A549 (cell line): ENCODE results near the gene TMEM107. TPM values are rescaled to one million over a fixed set of nuclear protein-coding genes. Genes with fewer than 3 reads are reported as not detected.
A peak's percentile ranks its signal among the peaks of the same experiment; 100 is the strongest.

Source experiments
- ATAC-seq, 2 experiments: fragments of 200-7000 bp in 1 of 2; fragments of >200 bp in 1 of 2; cut with Nextera tagmentation in 1 of 2; cut with Tn5 transposase in 1 of 2; 3 replicates each; pipeline versions ENCODE4 v1.8.0 to v1.9.1; 2018 to 2020; ENCODE audit warnings: mild to moderate bottlenecking in 1 of 2, moderate library complexity in 1 of 2
- CTCF ChIA-PET: fragments of 300-600 bp; sonication (Branson Sonifier 250); formaldehyde crosslinking; extraction: SDS; loops from one replicate; lab custom pipeline; 2021; ENCODE audit warnings: antibody characterized with exemption, inconsistent platforms; lab: Yijun Ruan, JAX
- POLR2A ChIA-PET: fragments of 350-600 bp; formaldehyde crosslinking; extraction: SDS; loops from one replicate; lab custom pipeline; 2021; ENCODE audit warnings: antibody characterized with exemption, inconsistent platforms; lab: Yijun Ruan, JAX
- DNase-seq, 2 experiments: peaks; one replicate each; pipeline versions ENCODE4 v3.0.0 to v3.0.0-alpha.2; 2011 to 2016; ENCODE audit warnings: low read depth in 1 of 2, low spot score in 1 of 2
- FAIRE-seq: peaks from 2 replicates; lab custom pipeline; 2011; peaks lifted over from hg19 to GRCh38; lab: Jason Lieb, UNC
- H3K27ac ChIP-seq, 2 experiments: fragments of >200 bp; sonication (Bioruptor Twin); formaldehyde crosslinking; 3 replicates each; pipeline ENCODE4 v1.5.1; 2016 to 2017
- H3K4me1 ChIP-seq: fragments of >200 bp; sonication (Bioruptor Twin); formaldehyde crosslinking; 3 replicates; pipeline ENCODE4 v1.6.1; 2016
- H3K4me2 ChIP-seq: fragments of >200 bp; sonication (Bioruptor Twin); formaldehyde crosslinking; 3 replicates; pipeline ENCODE4 v1.6.1; 2016
- H3K4me3 ChIP-seq: fragments of >200 bp; sonication (Bioruptor Twin); formaldehyde crosslinking; 3 replicates; pipeline ENCODE4 v1.5.1; 2016
- H3K9me3 ChIP-seq: fragments of >200 bp; sonication (Bioruptor Twin); formaldehyde crosslinking; 3 replicates; pipeline ENCODE4 v1.6.1; 2016
- CHD2 ChIP-seq: fragments of 150-350 bp; IDR thresholded peaks from 2 replicates; pipeline ENCODE4 v1.6.1; 2014; ENCODE audit warnings: low read length; ENCODE audit not compliant: partially characterized antibody
- CHD4 ChIP-seq: fragments of 200-600 bp; sonication (generic); IDR thresholded peaks from 2 replicates; pipeline ENCODE4 v1.6.1; 2016; ENCODE audit warnings: antibody characterized with exemption, mild to moderate bottlenecking, borderline replicate concordance
- EHF ChIP-seq: fragments of 250-450 bp; sonication (Bioruptor Pico); IDR thresholded peaks from 2 replicates; pipeline ENCODE4 v1.5.0; 2020; ENCODE audit warnings: mild to moderate bottlenecking
- FOSL2 ChIP-seq, 2 experiments: fragments of 450-650 bp in 1 of 2; fragments of >200 bp in 1 of 2; sonication (Bioruptor Twin) in 1 of 2; formaldehyde crosslinking; IDR thresholded peaks; 2 replicates each; pipeline versions ENCODE4 v1.5.0 to v1.6.1; 2016 to 2020; ENCODE audit warnings: mild to moderate bottlenecking in 1 of 2, moderate library complexity in 1 of 2
- GATA3 ChIP-seq: IDR thresholded peaks from 2 replicates; pipeline ENCODE4 v1.6.1; 2012; ENCODE audit warnings: borderline replicate concordance
- HMGXB4 ChIP-seq: fragments of 250-450 bp; sonication (Bioruptor Pico); IDR thresholded peaks from 2 replicates; pipeline ENCODE4 v1.5.0; 2021; ENCODE audit warnings: mild to moderate bottlenecking, moderate library complexity, borderline replicate concordance
- HOXA7 ChIP-seq: fragments of 250-450 bp; sonication (Bioruptor Pico); IDR thresholded peaks from 2 replicates; pipeline ENCODE4 v1.5.0; 2020; ENCODE audit warnings: mild to moderate bottlenecking, moderate library complexity
- KDM1A ChIP-seq: fragments of 200-600 bp; sonication (generic); IDR thresholded peaks from 2 replicates; pipeline ENCODE4 v1.6.1; 2016; ENCODE audit warnings: low read depth, mild to moderate bottlenecking
- MAFK ChIP-seq: fragments of 450-650 bp; IDR thresholded peaks from 2 replicates; pipeline ENCODE4 v1.6.1; 2014; ENCODE audit not compliant: partially characterized antibody
- MYC ChIP-seq: IDR thresholded peaks from 2 replicates; pipeline ENCODE4 v1.6.1; 2012; ENCODE audit warnings: mild to moderate bottlenecking, inconsistent platforms, low read length, improper control_type of control experiment, borderline replicate concordance
- POLR2AphosphoS2 ChIP-seq: conservative IDR thresholded peaks from 2 replicates; pipeline ENCODE4 v1.6.1; 2012; ENCODE audit warnings: low read length, improper control_type of control experiment, inconsistent platforms
- RARB ChIP-seq: fragments of 250-450 bp; sonication (Bioruptor Pico); IDR thresholded peaks from 2 replicates; pipeline ENCODE4 v1.8.0; 2021; ENCODE audit warnings: mild to moderate bottlenecking, moderate library complexity
- REST ChIP-seq: fragments of 200-600 bp; sonication (generic); IDR thresholded peaks from 2 replicates; pipeline ENCODE4 v1.6.1; 2016; ENCODE audit warnings: antibody characterized with exemption, mild to moderate bottlenecking, moderate library complexity
- TFCP2L1 ChIP-seq: fragments of 250-450 bp; sonication (Bioruptor Pico); IDR thresholded peaks from 2 replicates; pipeline ENCODE4 v1.5.0; 2021; ENCODE audit warnings: mild to moderate bottlenecking
- TP53 ChIP-seq: fragments of 250-450 bp; sonication (Bioruptor Pico); IDR thresholded peaks from 2 replicates; pipeline ENCODE4 v1.5.0; 2021; ENCODE audit warnings: mild to moderate bottlenecking, moderate library complexity
- WGBS: methylation state at CpG from one replicate; pipeline ENCODE4 v1.1.6; 2017; ENCODE audit errors: missing lambda C conversion rate; 5-methylcytosine and 5-hydroxymethylcytosine counted together
- polyA plus RNA-seq, 4 experiments: library from polyadenylated mRNA; depleted of rRNA in 3 of 4; stranded (reverse); fragments of >200 nt; fragmentation: RNase III in 1 of 4; extraction: RNeasy Plus Mini Kit Qiagen cat#74134 plus additional on column Dnase treatment in 1 of 4; gene quantifications; 2 replicates in 3 of 4; 3 replicates in 1 of 4; pipeline ENCODE4 v1.2.3, GENCODE V29; 2011 to 2017

Gene TMEM107
- polyA plus RNA-seq, 2 of the 4 experiments (the other 2 are of a cell fraction) = 17.0 to 22.8 TPM

- TF ChIP-seq RARB (CRISPR knock-in tag) (peak; percentile 36; the same call in 1 of the 2 replicates), HOXA7 (CRISPR knock-in tag) (0 out of 2 replicates have a peak, but pooled peaks have one; percentile 64), HMGXB4 (CRISPR knock-in tag) (peak; percentile 57; the same call in 1 of the 2 replicates), GATA3 (peak; percentile 11; the same call in 1 of the 2 replicates), KDM1A (no peak), TP53 (peak; percentile 55; the same call in 1 of the 2 replicates), MYC (peak; percentile 50; the same call in 1 of the 2 replicates), TFCP2L1 (peak; percentile 95), FOSL2 (IDR thresholded peaks at IDR 0.05) (no peak), FOSL2 (CRISPR knock-in tag; IDR thresholded peaks at IDR 0.05) (peak; percentile 40), CHD2 (peak; percentile 9)
Measured at GRCh38 chr17:8152112-8152775, 23.9 kb downstream of the TMEM107 start, which contains the start of gene PER1 (continued).

GRCh38 chr17:8151641-8152111 lies 24.5 kb downstream of the TMEM107 start:
- peak overlapping the region; percentile 78 for H3K4me2 ChIP-seq
- H3K27ac ChIP-seq = peak overlapping the region; percentile 89 to 93
- DNase-seq (no peak), ATAC-seq (no peak), FAIRE-seq (no peak)
- no peak for TF ChIP-seq CHD4
- peak; percentile 7 for TF ChIP-seq CHD2
- 36% methylated on average over 22 of the region's 22 CpGs for WGBS
- ChIA-PET CTCF (interaction anchor here (1.2 to 26.5 kb wide), 3 partner anchors 1 to 33 kb away, joined by 4 to 601 read pairs (median 601); partner anchors contain the start of genes PER1 and VAMP2), POLR2A (interaction anchor here (0.8 to 1.3 kb wide), 5 partner anchors 11 to 40 kb away, joined by 4 to 12 read pairs (median 5); no protein-coding TSS in a partner anchor)
- no peaks in the 10 kb centered on the region for H3K9me3 ChIP-seq
- peak overlapping the region; percentile 49 for H3K4me3 ChIP-seq
- peaks cover 42% of the 10 kb centered on the region for H3K4me1 ChIP-seq

- WGBS = 91% methylated on average over 38 of the region's 38 CpGs
- FAIRE-seq (no peak), ATAC-seq (no peak), DNase-seq (no peak)
- H3K4me2 ChIP-seq = peak overlapping the region; percentile 78
- peaks cover 42% of the 10 kb centered on the region for H3K4me1 ChIP-seq
- CTCF ChIA-PET = interaction anchor here (1.2 to 26.5 kb wide), 3 partner anchors 2 to 32 kb away, joined by 4 to 601 read pairs (median 601); partner anchors contain the start of genes PER1 and VAMP2
- H3K27ac ChIP-seq = peak overlapping the region; percentile 89 to 93; a peak in 3 of 6 replicates
- no peaks in the 10 kb centered on the region for H3K9me3 ChIP-seq
- TF ChIP-seq HOXA7 (CRISPR knock-in tag) = peak; percentile 82; the same call in 1 of the 2 replicates
- TF ChIP-seq HMGXB4 (CRISPR knock-in tag) = no peak
- no peak for TF ChIP-seq EHF
- TF ChIP-seq TP53 = no peak
- TF ChIP-seq REST = no peak
- no peak for TF ChIP-seq POLR2AphosphoS2
- TF ChIP-seq MAFK = peak; percentile 3
- POLR2A ChIA-PET = interaction anchor here (1.3 kb wide), 1 partner anchor 13 kb away, joined by 10 read pairs; no protein-coding TSS in a partner anchor
- H3K4me3 ChIP-seq = peak overlapping the region; percentile 49; the same call in 2 of the 3 replicates
Measured at GRCh38 chr17:8151120-8151640, 25.0 kb downstream of the TMEM107 start.
